Stimulated activated CD8-positive, alpha-beta memory T cell treated with anti-CD3 and anti-CD28 coated beads, Interleukin-12 subunit alpha, Interleukin-12 subunit beta, amount 100 ng/mL, for 4 hours (primary cell): ENCODE data around the gene CACNA1S.
A peak's percentile ranks its signal among the peaks of the same experiment; 100 is the strongest.

ENCODE experiments used
- DNase-seq: peaks from one replicate; pipeline ENCODE4 v3.0.0-alpha.2; 2020; ENCODE audit warnings: low read depth

CACNA1S gene

GRCh38 chr1:201116091-201116490 lies 3.9 kb upstream of the CACNA1S start:
- no peak for DNase-seq

- DNase-seq = no peak
Observed at GRCh38 chr1:201115390-201115937, 3.2 kb upstream of the CACNA1S start.

- peak; percentile 53 for DNase-seq
Observed at GRCh38 chr1:201114245-201115131, 2.3 kb upstream of the CACNA1S start.

GRCh38 chr1:201113451-201114244 lies 1.4 kb upstream of the CACNA1S start:
- no peak for DNase-seq

- DNase-seq = no peak
Observed at GRCh38 chr1:201112926-201113325, 700 bp upstream of the CACNA1S start.

GRCh38 chr1:201111672-201112071 lies 554 bp downstream of the CACNA1S start:
- DNase-seq = no peak

GRCh38 chr1:201111156-201111555 lies 1.1 kb downstream of the CACNA1S start:
- DNase-seq = no peak

- DNase-seq = no peak
Observed at GRCh38 chr1:201110616-201111015, 1.6 kb downstream of the CACNA1S start.

- DNase-seq = no peak
Observed at GRCh38 chr1:201110138-201110537, 2.1 kb downstream of the CACNA1S start.

GRCh38 chr1:201109651-201110050 lies 2.6 kb downstream of the CACNA1S start:
- DNase-seq = no peak

GRCh38 chr1:201108614-201109013 lies 3.6 kb downstream of the CACNA1S start:
- DNase-seq = no peak

GRCh38 chr1:201105688-201106087 lies 6.5 kb downstream of the CACNA1S start:
- DNase-seq = no peak

- no peak for DNase-seq
Observed at GRCh38 chr1:201104141-201104540, 8.1 kb downstream of the CACNA1S start.

- no peak for DNase-seq
Observed at GRCh38 chr1:201103666-201104065, 8.6 kb downstream of the CACNA1S start.

GRCh38 chr1:201100169-201100930 lies 11.9 kb downstream of the CACNA1S start:
- DNase-seq = no peak

GRCh38 chr1:201098992-201099677 lies 13.1 kb downstream of the CACNA1S start:
- no peak for DNase-seq

- DNase-seq = no peak
Observed at GRCh38 chr1:201096977-201097856, 15.0 kb downstream of the CACNA1S start.

GRCh38 chr1:201096041-201096461 lies 16.2 kb downstream of the CACNA1S start:
- DNase-seq = no peak

- DNase-seq = no peak
Observed at GRCh38 chr1:201095581-201095980, 16.6 kb downstream of the CACNA1S start.

- no peak for DNase-seq
Observed at GRCh38 chr1:201094832-201095231, 17.4 kb downstream of the CACNA1S start.
